Right lobe of liver (tissue), 4 donors: ENCODE data around the gene E2F6.

Experiments used
- POLR2A ChIP-seq: fragments of 450-650 bp; IDR thresholded peaks from one replicate; pipeline ENCODE4 v1.6.1; 2017; ENCODE audit warnings: antibody characterized with exemption, mild to moderate bottlenecking
- TF ChIP-seq, protein P1 (sequence below), 4 donors: fragments of 200-600 bp in 3 of 4; fragments of 450-650 bp in 1 of 4; IDR thresholded peaks; one replicate each; pipeline versions ENCODE4 v1.5.1 to v1.8.0; 2016 to 2022; ENCODE audit warnings: antibody characterized with exemption in 4 of 4, mild to moderate bottlenecking in 2 of 4
- donor health status: DM: no; HTN: no; CAD: no.
- donor health status: DM: no; HTN: no; CAD: no.
- donor health status: DM: no; HTN: yes; CAD: no.

DNA sequence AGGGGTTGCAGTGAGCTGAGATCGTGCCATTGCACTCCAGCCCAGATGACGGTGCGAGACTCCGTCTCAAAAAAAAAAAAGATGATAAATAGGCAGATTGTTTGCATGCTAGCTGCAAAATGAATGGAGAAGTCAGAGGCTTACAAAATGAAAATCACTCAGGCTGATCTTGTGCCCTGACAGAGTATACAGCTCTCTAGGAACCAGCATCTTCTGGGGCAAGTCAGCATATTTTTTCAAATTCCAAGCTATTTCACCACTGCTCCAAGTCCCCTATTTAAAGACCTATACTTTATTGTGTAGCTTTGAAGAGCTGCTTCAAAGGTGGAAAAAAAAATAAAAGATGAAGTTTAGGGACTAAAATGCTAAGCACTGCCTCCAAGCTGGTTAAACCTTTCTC, 6.1 kb downstream of the E2F6 start:
- no peak for TF ChIP-seq POLR2A
- TF ChIP-seq, protein P1, sequence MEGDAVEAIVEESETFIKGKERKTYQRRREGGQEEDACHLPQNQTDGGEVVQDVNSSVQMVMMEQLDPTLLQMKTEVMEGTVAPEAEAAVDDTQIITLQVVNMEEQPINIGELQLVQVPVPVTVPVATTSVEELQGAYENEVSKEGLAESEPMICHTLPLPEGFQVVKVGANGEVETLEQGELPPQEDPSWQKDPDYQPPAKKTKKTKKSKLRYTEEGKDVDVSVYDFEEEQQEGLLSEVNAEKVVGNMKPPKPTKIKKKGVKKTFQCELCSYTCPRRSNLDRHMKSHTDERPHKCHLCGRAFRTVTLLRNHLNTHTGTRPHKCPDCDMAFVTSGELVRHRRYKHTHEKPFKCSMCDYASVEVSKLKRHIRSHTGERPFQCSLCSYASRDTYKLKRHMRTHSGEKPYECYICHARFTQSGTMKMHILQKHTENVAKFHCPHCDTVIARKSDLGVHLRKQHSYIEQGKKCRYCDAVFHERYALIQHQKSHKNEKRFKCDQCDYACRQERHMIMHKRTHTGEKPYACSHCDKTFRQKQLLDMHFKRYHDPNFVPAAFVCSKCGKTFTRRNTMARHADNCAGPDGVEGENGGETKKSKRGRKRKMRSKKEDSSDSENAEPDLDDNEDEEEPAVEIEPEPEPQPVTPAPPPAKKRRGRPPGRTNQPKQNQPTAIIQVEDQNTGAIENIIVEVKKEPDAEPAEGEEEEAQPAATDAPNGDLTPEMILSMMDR (IDR thresholded peaks at IDR 0.05): no peak
